ENCODE measurements around the gene DLGAP1.
A peak's percentile ranks its signal among the peaks of the same experiment; 100 is the strongest.

The DLGAP1 gene

GRCh38 chr18:3691705-3692104 lies 763.4 kb downstream of the DLGAP1 start:
- no peaks in the 10 kb centered on the region for H3K27me3 ChIP-seq (ENCODE audit: control insufficient read depth, insufficient read depth, low read length)
- H3K36me3 ChIP-seq (ENCODE audit: control insufficient read depth, insufficient read depth, low read length), result no peaks in the 10 kb centered on the region
- H3K9ac ChIP-seq (ENCODE audit: low read depth, low read length), result no peak overlapping the region
- H3K9me3 ChIP-seq (ENCODE audit: control insufficient read depth, insufficient read depth, low read length), result peaks cover 4% of the 10 kb centered on the region; the same call in 1 of the 2 replicates
- no peak overlapping the region for H3K4me3 ChIP-seq (ENCODE audit: low read depth, low read length)
- H3K4me1 ChIP-seq (ENCODE audit: control insufficient read depth, insufficient read depth, low read length), result peaks cover 17% of the 10 kb centered on the region
- H3K27ac ChIP-seq (ENCODE audit: low read depth, low read length), result no peak overlapping the region

DNA sequence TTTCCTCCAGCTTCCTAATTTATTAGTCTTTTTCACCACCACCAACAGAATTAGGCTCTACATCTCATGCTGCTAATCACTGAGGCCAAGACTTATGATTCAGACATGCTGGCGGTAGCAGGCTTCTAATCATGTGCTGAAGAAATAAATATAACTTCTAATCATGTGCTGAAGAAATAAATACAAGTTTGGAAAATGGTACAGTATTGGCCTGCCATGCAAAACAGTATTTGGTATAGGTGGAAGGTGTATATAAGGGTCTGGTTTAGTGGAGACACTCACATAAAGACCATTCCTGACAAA lies 764.4 kb downstream of the DLGAP1 start:
- H3K9me3 ChIP-seq (ENCODE audit: control insufficient read depth, insufficient read depth, low read length), result peaks cover 5% of the 10 kb centered on the region; the same call in 1 of the 2 replicates
- H3K4me1 ChIP-seq (ENCODE audit: control insufficient read depth, insufficient read depth, low read length), result peaks cover 17% of the 10 kb centered on the region
- no peak overlapping the region for H3K4me3 ChIP-seq (ENCODE audit: low read depth, low read length)
- H3K27ac ChIP-seq (ENCODE audit: low read depth, low read length), result no peak overlapping the region
- no peak overlapping the region for H3K9ac ChIP-seq (ENCODE audit: low read depth, low read length)
- H3K27me3 ChIP-seq (ENCODE audit: control insufficient read depth, insufficient read depth, low read length), result no peaks in the 10 kb centered on the region
- H3K36me3 ChIP-seq (ENCODE audit: control insufficient read depth, insufficient read depth, low read length), result no peaks in the 10 kb centered on the region

- H3K36me3 ChIP-seq (ENCODE audit: control insufficient read depth, insufficient read depth, low read length), result no peaks in the 10 kb centered on the region
- no peaks in the 10 kb centered on the region for H3K27me3 ChIP-seq (ENCODE audit: control insufficient read depth, insufficient read depth, low read length)
- H3K9ac ChIP-seq (ENCODE audit: low read depth, low read length), result no peak overlapping the region
- peak overlapping the region; percentile 27 for H3K27ac ChIP-seq (ENCODE audit: low read depth, low read length)
- peaks cover 17% of the 10 kb centered on the region for H3K4me1 ChIP-seq (ENCODE audit: control insufficient read depth, insufficient read depth, low read length)
- peaks cover 5% of the 10 kb centered on the region; the same call in 1 of the 2 replicates for H3K9me3 ChIP-seq (ENCODE audit: control insufficient read depth, insufficient read depth, low read length)
- H3K4me3 ChIP-seq (ENCODE audit: low read depth, low read length), result no peak overlapping the region
These were observed 764.9 kb downstream of the DLGAP1 start for GRCh38 chr18:3689986-3690763.

- Histone ChIP-seq H3K9ac (ENCODE audit: low read depth, low read length) (no peak overlapping the region), H3K4me3 (ENCODE audit: low read depth, low read length) (no peak overlapping the region), H3K27me3 (ENCODE audit: control insufficient read depth, insufficient read depth, low read length) (no peaks in the 10 kb centered on the region), H3K4me1 (ENCODE audit: control insufficient read depth, insufficient read depth, low read length) (peaks cover 17% of the 10 kb centered on the region), H3K9me3 (ENCODE audit: control insufficient read depth, insufficient read depth, low read length) (peaks cover 5% of the 10 kb centered on the region; the same call in 1 of the 2 replicates), H3K27ac (ENCODE audit: low read depth, low read length) (no peak overlapping the region), H3K36me3 (ENCODE audit: control insufficient read depth, insufficient read depth, low read length) (no peaks in the 10 kb centered on the region)
These were observed 766.0 kb downstream of the DLGAP1 start for GRCh38 chr18:3689091-3689490.

DNA sequence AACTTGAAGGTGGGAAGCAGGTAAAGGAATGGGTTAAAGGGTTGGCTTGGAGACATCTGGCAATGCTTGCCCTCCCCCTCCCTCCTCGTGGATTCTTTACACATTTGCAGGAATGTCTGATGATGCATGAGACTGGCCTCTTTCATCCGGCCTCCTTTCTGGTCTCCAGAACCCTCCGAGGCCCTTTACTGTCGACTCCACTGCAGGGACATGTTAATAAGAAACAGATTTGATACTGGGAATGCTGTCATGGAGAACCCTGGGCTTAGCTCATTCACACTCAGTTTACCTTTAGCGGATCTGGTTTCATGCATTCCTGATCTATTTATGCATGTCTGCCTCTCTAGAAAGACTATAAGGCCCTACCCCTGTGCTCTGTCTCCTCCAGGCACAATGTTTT lies 766.4 kb downstream of the DLGAP1 start:
- H3K9ac ChIP-seq (ENCODE audit: low read depth, low read length), result no peak overlapping the region

GRCh38 chr18:3683483-3683882 lies 771.6 kb downstream of the DLGAP1 start:
- H3K4me3 ChIP-seq (ENCODE audit: low read depth, low read length), result no peak overlapping the region
- no peaks in the 10 kb centered on the region for H3K27me3 ChIP-seq (ENCODE audit: control insufficient read depth, insufficient read depth, low read length)
- H3K9ac ChIP-seq (ENCODE audit: low read depth, low read length), result no peak overlapping the region
- peaks cover under 1% of the 10 kb centered on the region; the same call in 1 of the 2 replicates for H3K4me1 ChIP-seq (ENCODE audit: control insufficient read depth, insufficient read depth, low read length)
- peaks cover 5% of the 10 kb centered on the region; the same call in 1 of the 2 replicates for H3K9me3 ChIP-seq (ENCODE audit: control insufficient read depth, insufficient read depth, low read length)
- no peak overlapping the region for H3K27ac ChIP-seq (ENCODE audit: low read depth, low read length)
- H3K36me3 ChIP-seq (ENCODE audit: control insufficient read depth, insufficient read depth, low read length), result no peaks in the 10 kb centered on the region

More for the DNA sequence above, 766.4 kb downstream of the DLGAP1 start:
- Histone ChIP-seq H3K27me3 (ENCODE audit: control insufficient read depth, insufficient read depth, low read length) (no peaks in the 10 kb centered on the region), H3K4me3 (ENCODE audit: low read depth, low read length) (no peak overlapping the region), H3K36me3 (ENCODE audit: control insufficient read depth, insufficient read depth, low read length) (no peaks in the 10 kb centered on the region), H3K9me3 (ENCODE audit: control insufficient read depth, insufficient read depth, low read length) (peaks cover 5% of the 10 kb centered on the region; the same call in 1 of the 2 replicates), H3K27ac (ENCODE audit: low read depth, low read length) (no peak overlapping the region), H3K4me1 (ENCODE audit: control insufficient read depth, insufficient read depth, low read length) (peaks cover 17% of the 10 kb centered on the region)

DNA sequence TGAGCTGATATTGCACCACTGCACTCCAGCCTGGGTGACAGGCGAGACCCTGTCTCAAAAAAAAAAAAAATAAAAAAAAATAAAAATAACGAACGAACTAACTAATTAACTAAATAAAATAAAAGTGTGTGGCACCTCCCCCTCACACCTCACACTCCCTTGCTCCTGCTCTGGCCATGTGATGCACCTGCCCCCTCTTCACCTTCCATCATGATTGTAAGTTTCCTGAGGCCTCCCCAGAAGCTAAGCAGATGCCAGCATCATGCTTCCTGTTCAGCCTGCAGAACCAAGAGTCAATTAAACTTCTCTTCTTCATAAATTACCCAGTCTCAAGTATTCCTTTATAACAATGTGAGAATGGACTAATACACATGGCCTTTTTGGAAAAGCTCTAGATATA lies 773.0 kb downstream of the DLGAP1 start:
- H3K27ac ChIP-seq (ENCODE audit: low read depth, low read length), result no peak overlapping the region
- H3K27me3 ChIP-seq (ENCODE audit: control insufficient read depth, insufficient read depth, low read length), result no peaks in the 10 kb centered on the region
- H3K9ac ChIP-seq (ENCODE audit: low read depth, low read length), result no peak overlapping the region
- H3K9me3 ChIP-seq (ENCODE audit: control insufficient read depth, insufficient read depth, low read length), result peaks cover 5% of the 10 kb centered on the region; the same call in 1 of the 2 replicates
- H3K36me3 ChIP-seq (ENCODE audit: control insufficient read depth, insufficient read depth, low read length), result no peaks in the 10 kb centered on the region
- no peaks in the 10 kb centered on the region for H3K4me1 ChIP-seq (ENCODE audit: control insufficient read depth, insufficient read depth, low read length)
- no peak overlapping the region for H3K4me3 ChIP-seq (ENCODE audit: low read depth, low read length)

DNA sequence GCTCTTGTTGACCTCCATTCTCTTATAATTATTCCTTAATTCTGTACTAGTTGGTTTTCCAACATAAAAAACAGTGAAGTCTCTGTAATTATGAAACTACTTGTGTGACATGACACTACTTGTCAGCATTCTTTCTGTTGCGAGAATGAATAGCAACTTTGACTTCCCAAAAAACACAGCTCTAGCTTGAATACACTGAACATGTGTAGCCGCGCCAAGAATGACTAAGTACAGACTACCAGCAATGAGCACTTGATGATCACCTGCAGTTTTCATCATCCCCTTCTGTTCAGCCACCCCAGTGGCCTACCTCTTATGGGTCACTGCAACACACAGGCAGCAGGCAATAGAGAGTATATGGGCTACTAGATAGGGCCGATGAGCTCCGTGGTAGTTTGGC lies 775.9 kb downstream of the DLGAP1 start:
- Histone ChIP-seq H3K4me1 (ENCODE audit: control insufficient read depth, insufficient read depth, low read length) (no peaks in the 10 kb centered on the region), H3K4me3 (ENCODE audit: low read depth, low read length) (no peak overlapping the region), H3K9me3 (ENCODE audit: control insufficient read depth, insufficient read depth, low read length) (no peaks in the 10 kb centered on the region), H3K36me3 (ENCODE audit: control insufficient read depth, insufficient read depth, low read length) (no peaks in the 10 kb centered on the region), H3K9ac (ENCODE audit: low read depth, low read length) (no peak overlapping the region), H3K27me3 (ENCODE audit: control insufficient read depth, insufficient read depth, low read length) (no peaks in the 10 kb centered on the region), H3K27ac (ENCODE audit: low read depth, low read length) (no peak overlapping the region)

DNA sequence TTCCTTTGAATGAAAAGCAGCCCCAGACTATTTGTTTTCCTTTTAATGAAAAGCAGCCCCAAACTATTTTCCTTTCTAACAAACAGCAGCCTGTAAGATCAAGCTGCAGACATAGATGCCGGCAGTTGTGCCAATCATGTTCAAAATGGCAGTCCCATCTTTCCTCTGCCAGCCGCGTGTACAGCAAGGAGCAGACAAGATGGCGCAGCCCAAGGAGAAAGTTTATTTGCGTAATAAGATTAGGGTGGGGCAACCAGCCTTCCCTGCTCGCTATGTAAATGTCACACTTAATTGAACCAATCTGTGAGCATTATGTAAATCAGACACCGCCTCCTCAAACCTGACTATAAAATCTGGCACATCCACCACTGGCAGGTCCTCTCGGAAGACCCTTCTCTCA lies 779.1 kb downstream of the DLGAP1 start:
- no peak overlapping the region for H3K4me3 ChIP-seq (ENCODE audit: low read depth, low read length)
- no peak overlapping the region for H3K9ac ChIP-seq (ENCODE audit: low read depth, low read length)
- no peak overlapping the region for H3K27ac ChIP-seq (ENCODE audit: low read depth, low read length)
- H3K9me3 ChIP-seq (ENCODE audit: control insufficient read depth, insufficient read depth, low read length), result no peaks in the 10 kb centered on the region
- H3K27me3 ChIP-seq (ENCODE audit: control insufficient read depth, insufficient read depth, low read length), result no peaks in the 10 kb centered on the region
- H3K4me1 ChIP-seq (ENCODE audit: control insufficient read depth, insufficient read depth, low read length), result no peaks in the 10 kb centered on the region
- H3K36me3 ChIP-seq (ENCODE audit: control insufficient read depth, insufficient read depth, low read length), result no peaks in the 10 kb centered on the region

- Histone ChIP-seq H3K4me3 (ENCODE audit: low read depth, low read length) (no peak overlapping the region), H3K36me3 (ENCODE audit: control insufficient read depth, insufficient read depth, low read length) (no peaks in the 10 kb centered on the region), H3K27me3 (ENCODE audit: control insufficient read depth, insufficient read depth, low read length) (no peaks in the 10 kb centered on the region), H3K9ac (ENCODE audit: low read depth, low read length) (no peak overlapping the region), H3K9me3 (ENCODE audit: control insufficient read depth, insufficient read depth, low read length) (no peaks in the 10 kb centered on the region), H3K4me1 (ENCODE audit: control insufficient read depth, insufficient read depth, low read length) (no peaks in the 10 kb centered on the region), H3K27ac (ENCODE audit: low read depth, low read length) (no peak overlapping the region)
These were observed 779.7 kb downstream of the DLGAP1 start for GRCh38 chr18:3675446-3675845.

- H3K9me3 ChIP-seq (ENCODE audit: control insufficient read depth, insufficient read depth, low read length), result no peaks in the 10 kb centered on the region
- no peak overlapping the region for H3K4me3 ChIP-seq (ENCODE audit: low read depth, low read length)
- H3K36me3 ChIP-seq (ENCODE audit: control insufficient read depth, insufficient read depth, low read length), result no peaks in the 10 kb centered on the region
- H3K9ac ChIP-seq (ENCODE audit: low read depth, low read length), result no peak overlapping the region
- no peaks in the 10 kb centered on the region for H3K27me3 ChIP-seq (ENCODE audit: control insufficient read depth, insufficient read depth, low read length)
- no peak overlapping the region for H3K27ac ChIP-seq (ENCODE audit: low read depth, low read length)
- H3K4me1 ChIP-seq (ENCODE audit: control insufficient read depth, insufficient read depth, low read length), result peaks cover under 1% of the 10 kb centered on the region; the same call in 1 of the 2 replicates
These were observed 783.9 kb downstream of the DLGAP1 start for GRCh38 chr18:3671176-3671575.

All from HUES48 (cell line).